Measurements from ENCODE around the gene POLH. TPM values are rescaled to one million over a fixed set of nuclear protein-coding genes. Genes with fewer than 3 reads are reported as not detected.

Gene POLH
- total and polyA plus RNA-seq, 9 of the 15 experiments (the other 6 are each of a cell fraction or from before 2014, with no cell fraction given): 5.8 to 31.6 (median 20.6) TPM

DNA sequence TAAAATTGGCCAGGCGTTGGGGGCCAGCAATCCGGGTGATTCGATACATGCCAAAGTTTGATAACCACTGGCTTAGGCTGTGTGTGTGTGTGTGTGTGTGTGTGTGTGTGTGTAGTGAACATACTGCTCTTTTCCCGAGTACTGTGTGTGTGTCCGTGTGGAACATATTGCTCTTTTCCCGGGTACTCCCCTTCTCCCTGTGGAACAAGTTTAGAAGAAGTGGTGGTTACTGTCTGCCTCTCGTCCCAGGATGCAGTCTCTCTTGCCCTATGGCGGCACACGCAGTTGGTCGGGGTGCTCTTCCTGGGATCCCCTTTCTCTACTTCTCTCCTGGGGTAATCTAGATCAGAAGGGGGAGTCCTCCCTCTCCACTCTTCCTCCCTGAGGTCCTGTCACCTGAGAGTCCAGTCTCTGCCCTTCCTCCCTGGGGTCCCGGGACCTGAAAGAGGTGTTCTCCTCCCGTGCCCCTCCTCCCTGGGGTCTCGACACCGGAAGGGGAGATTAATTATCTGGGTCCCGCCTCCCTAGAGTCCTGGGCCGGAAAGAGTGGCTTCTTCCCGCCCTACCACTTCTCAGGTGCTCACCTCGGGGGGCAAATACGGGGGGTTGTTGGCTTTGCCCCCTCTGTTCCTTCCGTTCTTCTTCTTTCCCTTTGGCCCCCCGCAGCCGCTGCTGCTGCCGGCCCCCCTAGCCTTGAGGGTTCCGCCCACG, 52.6 kb downstream of the POLH start (continued):
- TF ChIP-seq HDAC1 (IDR thresholded peaks at IDR 0.05): peak in 1 of 2 experiments; percentile 81; a peak in 2 of 4 replicates
- no peak for TF ChIP-seq KHSRP (IDR thresholded peaks at IDR 0.05)
- TF ChIP-seq ZNF592 (IDR thresholded peaks at IDR 0.05): no peak
- peak in 1 of 2 experiments; percentile 51; a peak in 1 of 4 replicates for TF ChIP-seq TRIM24 (IDR thresholded peaks at IDR 0.05)
- peak; percentile 67 for TF ChIP-seq MEIS2 (IDR thresholded peaks at IDR 0.05; ENCODE audit: partially characterized antibody)
- TF ChIP-seq SRF (CRISPR knock-in tag; IDR thresholded peaks at IDR 0.05): peak in 1 of 2 experiments; percentile 85; a peak in 1 of 4 replicates
- peak; percentile 78 for TF ChIP-seq DPF2 (IDR thresholded peaks at IDR 0.05)
- TF ChIP-seq TCF7L2 (IDR thresholded peaks at IDR 0.05; ENCODE audit: low read depth, low read length): no peak
- TF ChIP-seq, protein P1, sequence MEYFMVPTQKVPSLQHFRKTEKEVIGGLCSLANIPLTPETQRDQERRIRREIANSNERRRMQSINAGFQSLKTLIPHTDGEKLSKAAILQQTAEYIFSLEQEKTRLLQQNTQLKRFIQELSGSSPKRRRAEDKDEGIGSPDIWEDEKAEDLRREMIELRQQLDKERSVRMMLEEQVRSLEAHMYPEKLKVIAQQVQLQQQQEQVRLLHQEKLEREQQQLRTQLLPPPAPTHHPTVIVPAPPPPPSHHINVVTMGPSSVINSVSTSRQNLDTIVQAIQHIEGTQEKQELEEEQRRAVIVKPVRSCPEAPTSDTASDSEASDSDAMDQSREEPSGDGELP (CRISPR knock-in tag; IDR thresholded peaks at IDR 0.05; ENCODE audit: borderline replicate concordance): peak; percentile 31
- TF ChIP-seq SP1 (CRISPR knock-in tag; IDR thresholded peaks at IDR 0.05): no peak; the same call in 1 of the 2 replicates
- TF ChIP-seq HDAC3 (IDR thresholded peaks at IDR 0.05; ENCODE audit: borderline replicate concordance, partially characterized antibody): no peak
- TF ChIP-seq KLF10 (CRISPR knock-in tag; IDR thresholded peaks at IDR 0.05): no peak
- TF ChIP-seq NR1H2 (CRISPR knock-in tag; IDR thresholded peaks at IDR 0.05): no peak
- no peak for TF ChIP-seq FOS (IDR thresholded peaks at IDR 0.05; ENCODE audit: extremely low read depth, insufficient read length)
- TF ChIP-seq ZNF57 (CRISPR knock-in tag; IDR thresholded peaks at IDR 0.05): no peak
- TF ChIP-seq, protein P2, sequence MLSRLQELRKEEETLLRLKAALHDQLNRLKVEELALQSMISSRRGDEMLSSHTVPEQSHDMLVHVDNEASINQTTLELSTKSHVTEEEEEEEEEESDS (CRISPR knock-in tag; IDR thresholded peaks at IDR 0.05): no peak
- no peak for TF ChIP-seq STAT5A (IDR thresholded peaks at IDR 0.05; ENCODE audit: borderline replicate concordance, low read length)
- TF ChIP-seq, protein P3, sequence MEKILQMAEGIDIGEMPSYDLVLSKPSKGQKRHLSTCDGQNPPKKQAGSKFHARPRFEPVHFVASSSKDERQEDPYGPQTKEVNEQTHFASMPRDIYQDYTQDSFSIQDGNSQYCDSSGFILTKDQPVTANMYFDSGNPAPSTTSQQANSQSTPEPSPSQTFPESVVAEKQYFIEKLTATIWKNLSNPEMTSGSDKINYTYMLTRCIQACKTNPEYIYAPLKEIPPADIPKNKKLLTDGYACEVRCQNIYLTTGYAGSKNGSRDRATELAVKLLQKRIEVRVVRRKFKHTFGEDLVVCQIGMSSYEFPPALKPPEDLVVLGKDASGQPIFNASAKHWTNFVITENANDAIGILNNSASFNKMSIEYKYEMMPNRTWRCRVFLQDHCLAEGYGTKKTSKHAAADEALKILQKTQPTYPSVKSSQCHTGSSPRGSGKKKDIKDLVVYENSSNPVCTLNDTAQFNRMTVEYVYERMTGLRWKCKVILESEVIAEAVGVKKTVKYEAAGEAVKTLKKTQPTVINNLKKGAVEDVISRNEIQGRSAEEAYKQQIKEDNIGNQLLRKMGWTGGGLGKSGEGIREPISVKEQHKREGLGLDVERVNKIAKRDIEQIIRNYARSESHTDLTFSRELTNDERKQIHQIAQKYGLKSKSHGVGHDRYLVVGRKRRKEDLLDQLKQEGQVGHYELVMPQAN (IDR thresholded peaks at IDR 0.05; ENCODE audit: borderline replicate concordance): peak; percentile 60; the same call in 1 of the 2 replicates
